Left hindlimb (tissue), 1 donor: ENCODE measurements around the gene NFXL1.
A peak's percentile ranks its signal among the peaks of the same experiment; 100 is the strongest.
"Not testable (repeated sequence)": the region's sequence is repeated elsewhere in the genome, so short reads cannot be mapped to it uniquely, and the experiment has no call there.

ENCODE experiments used
- DNase-seq: peaks from one replicate; pipeline ENCODE4 v3.0.0-alpha.2; 2018

The NFXL1 gene

GRCh38 chr4:47914220-47914925, at the start of gene NFXL1:
NFXL1 (minus strand) TSS chr4:47914583; CDS start chr4:47914203, 380 bp downstream.
- peak; percentile 98 for DNase-seq

- DNase-seq = no peak
Observed at GRCh38 chr4:47954677-47955076, 40.3 kb upstream of the NFXL1 start.

GRCh38 chr4:47954245-47954644, 39.9 kb upstream of the NFXL1 start:
- DNase-seq = no peak

- DNase-seq = no peak
Observed at GRCh38 chr4:47945930-47946726, 31.7 kb upstream of the NFXL1 start.

- no peak for DNase-seq
Observed at GRCh38 chr4:47942081-47942819, 27.9 kb upstream of the NFXL1 start.

- no peak for DNase-seq
Observed at GRCh38 chr4:47939456-47939855, 25.1 kb upstream of the NFXL1 start.

GRCh38 chr4:47936336-47936735, 22.0 kb upstream of the NFXL1 start:
- DNase-seq = no peak

GRCh38 chr4:47933840-47934239, 19.5 kb upstream of the NFXL1 start:
- DNase-seq = no peak

GRCh38 chr4:47930971-47931804, 16.8 kb upstream of the NFXL1 start:
- DNase-seq = no peak

- DNase-seq = no peak
Observed at GRCh38 chr4:47929682-47930201, 15.4 kb upstream of the NFXL1 start.

GRCh38 chr4:47926667-47927258, 12.4 kb upstream of the NFXL1 start:
- DNase-seq = peak; percentile 36

GRCh38 chr4:47923261-47923608, 8.9 kb upstream of the NFXL1 start:
- not testable (repeated sequence) for DNase-seq

GRCh38 chr4:47922436-47923260, 8.3 kb upstream of the NFXL1 start:
- not testable (repeated sequence) for DNase-seq

- not testable (repeated sequence) for DNase-seq
Observed at GRCh38 chr4:47917163-47917562, 2.8 kb upstream of the NFXL1 start.

- no peak for DNase-seq
Observed at GRCh38 chr4:47915378-47915777, 995 bp upstream of the NFXL1 start.

GRCh38 chr4:47914926-47915237, 499 bp upstream of the NFXL1 start:
- no peak for DNase-seq

- no peak for DNase-seq
Observed at GRCh38 chr4:47913861-47914219, 543 bp downstream of the NFXL1 start.

- DNase-seq = no peak
Observed at GRCh38 chr4:47913330-47913729, 1.1 kb downstream of the NFXL1 start.

GRCh38 chr4:47907089-47907646, 7.2 kb downstream of the NFXL1 start:
- DNase-seq = no peak

- DNase-seq = no peak
Observed at GRCh38 chr4:47899639-47900038, 14.7 kb downstream of the NFXL1 start.

- DNase-seq = no peak
Observed at GRCh38 chr4:47891928-47892327, 22.5 kb downstream of the NFXL1 start.
